Neural cell (in vitro differentiated cells): ENCODE results near the gene IDI1. TPM values are rescaled to one million over a fixed set of nuclear protein-coding genes. Genes with fewer than 3 reads are reported as not detected.

Source experiments
- H2AFZ ChIP-seq: fragments of 200-600, 300-800 bp; sonication (generic), shearing (Covaris generic); 2 replicates; pipeline ENCODE4 v1.6.0; 2014; ENCODE audit warnings: low read depth, mild to moderate bottlenecking, antibody characterized with exemption, low read length, moderate library complexity
- H3F3A ChIP-seq: fragments of 200-600 bp; shearing (Covaris generic); 2 replicates; pipeline ENCODE4 v1.6.1; 2016; ENCODE audit warnings: mild to moderate bottlenecking, moderate library complexity, mixed read lengths, antibody characterized with exemption, low read length; ENCODE audit not compliant: insufficient read depth, poor library complexity, severe bottlenecking
- H3K27ac ChIP-seq: fragments of 200-600, 300-800 bp; sonication (generic), shearing (Covaris generic); 2 replicates; pipeline ENCODE4 v1.5.1; 2014; ENCODE audit warnings: mild to moderate bottlenecking, low read length, moderate library complexity
- H3K27me3 ChIP-seq: fragments of 300-800, 200-600 bp; sonication (generic), shearing (Covaris generic); 2 replicates; pipeline ENCODE4 v1.6.0; 2014; ENCODE audit warnings: mild to moderate bottlenecking, low read depth, low read length, moderate library complexity; ENCODE audit not compliant: insufficient read depth
- H3K36me3 ChIP-seq: fragments of 300-800, 200-600 bp; sonication (generic), shearing (Covaris generic); 2 replicates; pipeline ENCODE4 v1.5.1; 2014; ENCODE audit warnings: mild to moderate bottlenecking, antibody characterized with exemption, low read length, moderate library complexity; ENCODE audit not compliant: insufficient read depth
- H3K4me2 ChIP-seq: fragments of 300-800, 200-600 bp; sonication (generic), shearing (Covaris generic); 2 replicates; pipeline ENCODE4 v1.6.0; 2014; ENCODE audit warnings: mild to moderate bottlenecking, low read length
- H3K4me3 ChIP-seq: fragments of 300-800, 200-600 bp; sonication (generic), shearing (Covaris generic); 2 replicates; pipeline ENCODE4 v1.5.1; 2014; ENCODE audit warnings: mild to moderate bottlenecking, low read length, moderate library complexity
- H3K79me2 ChIP-seq: fragments of 200-600 bp; shearing (Covaris generic); replicated peaks from 2 replicates; pipeline ENCODE4 v1.6.0; 2014; ENCODE audit warnings: mild to moderate bottlenecking, low read length, moderate library complexity; ENCODE audit not compliant: insufficient read depth
- H3K9ac ChIP-seq: fragments of 300-800, 200-600 bp; sonication (generic), shearing (Covaris generic); 2 replicates; pipeline ENCODE4 v1.6.1; 2016; ENCODE audit warnings: mild to moderate bottlenecking, low read length, mixed read lengths
- H3K9me2 ChIP-seq: fragments of 200-600 bp; shearing (Covaris generic); 2 replicates; pipeline ENCODE4 v1.6.1; 2016; ENCODE audit warnings: mild to moderate bottlenecking, low read length, mixed read lengths; ENCODE audit not compliant: insufficient read depth
- H3K9me3 ChIP-seq: fragments of 200-600, 300-800 bp; sonication (generic), shearing (Covaris generic); 2 replicates; pipeline ENCODE4 v1.6.1; 2016; ENCODE audit warnings: mild to moderate bottlenecking, mixed run types, low read length, moderate library complexity, mixed read lengths
- H4K20me1 ChIP-seq: fragments of 200-600 bp; shearing (Covaris generic); 2 replicates; pipeline ENCODE4 v1.6.1; 2016; ENCODE audit warnings: mild to moderate bottlenecking, mixed run types; ENCODE audit not compliant: insufficient read depth
- CTCF ChIP-seq: fragments of 450-650 bp; IDR thresholded peaks from 2 replicates; pipeline ENCODE4 v1.5.1; 2014; ENCODE audit warnings: antibody characterized with exemption, mild to moderate bottlenecking, moderate library complexity; ENCODE audit not compliant: poor library complexity, severe bottlenecking
- EP300 ChIP-seq: fragments of 450-650 bp; conservative IDR thresholded peaks from 2 replicates; pipeline ENCODE4 v1.6.1; 2014; ENCODE audit warnings: antibody characterized with exemption, mild to moderate bottlenecking, moderate library complexity; ENCODE audit not compliant: poor library complexity, severe bottlenecking
- EZH2 ChIP-seq: fragments of 200-600, 300-800 bp; shearing (Covaris generic), sonication (generic); IDR thresholded peaks from 2 replicates; pipeline ENCODE4 v1.6.1; 2014; ENCODE audit warnings: antibody characterized with exemption, low read length, borderline replicate concordance, mild to moderate bottlenecking; ENCODE audit not compliant: insufficient read depth, poor library complexity, severe bottlenecking
- MXI1 ChIP-seq: fragments of 450-650 bp; conservative IDR thresholded peaks from 2 replicates; pipeline ENCODE4 v1.6.1; 2014; ENCODE audit warnings: antibody characterized with exemption, mild to moderate bottlenecking; ENCODE audit not compliant: poor library complexity, severe bottlenecking
- POLR2AphosphoS5 ChIP-seq: IDR thresholded peaks from 2 replicates; pipeline ENCODE4 v1.6.1; 2012
- RAD21 ChIP-seq: fragments of 450-650 bp; conservative IDR thresholded peaks from 2 replicates; pipeline ENCODE4 v1.6.1; 2014; ENCODE audit warnings: antibody characterized with exemption, mild to moderate bottlenecking, moderate library complexity
- REST ChIP-seq: IDR thresholded peaks from 2 replicates; pipeline ENCODE4 v1.6.1; 2012; ENCODE audit warnings: borderline replicate concordance
- SMC3 ChIP-seq: fragments of 450-650 bp; conservative IDR thresholded peaks from 2 replicates; pipeline ENCODE4 v1.6.1; 2014; ENCODE audit warnings: antibody characterized with exemption, mild to moderate bottlenecking, moderate library complexity; ENCODE audit not compliant: poor library complexity
- TAF1 ChIP-seq: IDR thresholded peaks from 2 replicates; pipeline ENCODE4 v1.6.1; 2012; ENCODE audit warnings: low read depth
- polyA plus RNA-seq: library from polyadenylated mRNA; depleted of rRNA; stranded (reverse); fragments of >200 nt; gene quantifications from 2 replicates; pipeline ENCODE4 v1.2.3, GENCODE V29; 2014

IDI1 gene
- polyA plus RNA-seq, 1 donor from 2014 or later, result 307 TPM

- Histone ChIP-seq H4K20me1 (no peaks in the 10 kb centered on the region), H3K9me2 (no peaks in the 10 kb centered on the region), H3K4me3 (no peak overlapping the region), H3K27me3 (no peaks in the 10 kb centered on the region), H3K9me3 (no peaks in the 10 kb centered on the region), H3F3A (no peaks in the 10 kb centered on the region), H3K9ac (no peak overlapping the region), H3K27ac (no peak overlapping the region), H3K4me2 (no peak overlapping the region), H3K79me2 (no peaks in the 10 kb centered on the region), H2AFZ (no peak overlapping the region), H3K36me3 (peaks cover 3% of the 10 kb centered on the region)
- no peak for TF ChIP-seq REST
- no peak for TF ChIP-seq CTCF
- no peak for TF ChIP-seq MXI1
- no peak for TF ChIP-seq POLR2AphosphoS5
- no peak for TF ChIP-seq EZH2
- no peak for TF ChIP-seq SMC3
- TF ChIP-seq EP300, result no peak
Measured at GRCh38 chr10:1070919-1071318, 22.0 kb upstream of the IDI1 start.

- Histone ChIP-seq H3K4me3 (no peak overlapping the region), H3K27ac (no peak overlapping the region), H3K79me2 (no peaks in the 10 kb centered on the region)
Measured at GRCh38 chr10:1068380-1069361, 19.8 kb upstream of the IDI1 start.

More at GRCh38 chr10:1068380-1069361, 19.8 kb upstream of the IDI1 start:
- Histone ChIP-seq H2AFZ (no peak overlapping the region), H3K9me2 (no peaks in the 10 kb centered on the region), H4K20me1 (no peaks in the 10 kb centered on the region), H3K9me3 (no peaks in the 10 kb centered on the region), H3K36me3 (peaks cover 1% of the 10 kb centered on the region), H3K27me3 (no peaks in the 10 kb centered on the region), H3F3A (no peaks in the 10 kb centered on the region), H3K9ac (no peak overlapping the region), H3K4me2 (no peak overlapping the region)
- TF ChIP-seq REST, result no peak
- no peak for TF ChIP-seq TAF1
- no peak for TF ChIP-seq CTCF
- TF ChIP-seq RAD21, result no peak
- TF ChIP-seq EP300, result no peak
- no peak for TF ChIP-seq EZH2
- no peak for TF ChIP-seq SMC3
- no peak for TF ChIP-seq POLR2AphosphoS5
- no peak for TF ChIP-seq MXI1
